Globus pallidus (tissue), 1 donor: ENCODE data around the gene TMEM221.
A peak's percentile ranks its signal among the peaks of the same experiment; 100 is the strongest.

Experiments used
- DNase-seq: peaks from one replicate; pipeline ENCODE4 v3.0.0-alpha.2; 2015; ENCODE audit warnings: low spot score

TMEM221 gene

GRCh38 chr19:17473041-17473440 lies 24.6 kb upstream of the TMEM221 start:
- no peak for DNase-seq

GRCh38 chr19:17471410-17472125 lies 23.1 kb upstream of the TMEM221 start:
- DNase-seq = no peak

- peak; percentile 100 for DNase-seq
Measured at GRCh38 chr19:17470068-17470841, 21.8 kb upstream of the TMEM221 start, which contains the start of gene SLC27A1. TSS of gene SLC27A1 (plus strand) at chr19:17470524. CDS start at chr19:17470541, 17 bp downstream.

- DNase-seq = peak; percentile 70
Measured at GRCh38 chr19:17469481-17470067, 21.1 kb upstream of the TMEM221 start.

- no peak for DNase-seq
Measured at GRCh38 chr19:17469092-17469480, 20.6 kb upstream of the TMEM221 start.

GRCh38 chr19:17468302-17469091 lies 20.0 kb upstream of the TMEM221 start:
- DNase-seq = peak; percentile 62

- no peak for DNase-seq
Measured at GRCh38 chr19:17467471-17468301, 19.2 kb upstream of the TMEM221 start.

GRCh38 chr19:17466487-17466850 lies 18.0 kb upstream of the TMEM221 start:
- no peak for DNase-seq

- no peak for DNase-seq
Measured at GRCh38 chr19:17460372-17461230, 12.1 kb upstream of the TMEM221 start, which contains the start of gene NXNL1. TSS of gene NXNL1 (minus strand) at chr19:17460926. CDS start at chr19:17460869, 57 bp downstream.

- DNase-seq = no peak
Measured at GRCh38 chr19:17458970-17459369, 10.5 kb upstream of the TMEM221 start.

GRCh38 chr19:17457616-17458015 lies 9.1 kb upstream of the TMEM221 start:
- DNase-seq = no peak

GRCh38 chr19:17456127-17456526 lies 7.7 kb upstream of the TMEM221 start:
- DNase-seq = no peak

- DNase-seq = no peak
Measured at GRCh38 chr19:17455308-17456123, 7.0 kb upstream of the TMEM221 start.

GRCh38 chr19:17454576-17455071 lies 6.2 kb upstream of the TMEM221 start:
- no peak for DNase-seq

- no peak for DNase-seq
Measured at GRCh38 chr19:17451820-17452219, 3.4 kb upstream of the TMEM221 start.

- DNase-seq = no peak
Measured at GRCh38 chr19:17450264-17451075, 2.0 kb upstream of the TMEM221 start.

- no peak for DNase-seq
Measured at GRCh38 chr19:17447704-17448130, 751 bp downstream of the TMEM221 start.

GRCh38 chr19:17445526-17446165 lies 2.8 kb downstream of the TMEM221 start:
- DNase-seq = no peak
